CD4-positive, alpha-beta T cell (primary cell): Measurements from ENCODE around the gene TNIP3. TPM values are rescaled to one million over a fixed set of nuclear protein-coding genes. Genes with fewer than 3 reads are reported as not detected.

Source experiments
- ATAC-seq: fragments of 200-7000 bp; cut with Tn5 transposase; one replicate; pipeline ENCODE4 v1.10.0; 2022; ENCODE audit warnings: mild to moderate bottlenecking; ENCODE audit not compliant: poor library complexity
- CTCF ChIA-PET: fragments of 350-600 bp; sonication (Branson Sonifier 250); formaldehyde crosslinking; loops from one replicate; lab custom pipeline; 2021; ENCODE audit warnings: antibody characterized with exemption, inconsistent platforms; lab: Charles Lee
- POLR2A ChIA-PET: fragments of 350-600 bp; sonication (Branson Sonifier 250); formaldehyde crosslinking; loops from one replicate; lab custom pipeline; 2021; ENCODE audit warnings: antibody characterized with exemption, inconsistent platforms; lab: Charles Lee
- DNase-seq, 14 experiments: peaks; one replicate each; pipeline ENCODE4 v3.0.0-alpha.2; 2013 to 2020; ENCODE audit warnings: mixed read lengths in 2 of 14
- H3K27ac ChIP-seq, 2 donors: one replicate each; pipeline versions ENCODE4 v1.5.1 to v1.7.0; 2013; ENCODE audit warnings: low read length in 2 of 2, low read depth in 1 of 2, mild to moderate bottlenecking in 1 of 2
- H3K27me3 ChIP-seq, 2 experiments: 1 replicate in 1 of 2; 2 replicates in 1 of 2; pipeline versions ENCODE4 v1.6.1 to v1.7.0; 2013; ENCODE audit warnings: low read length in 2 of 2, control low read depth in 1 of 2, mild to moderate bottlenecking in 1 of 2, moderate library complexity in 1 of 2; ENCODE audit not compliant: insufficient read depth in 2 of 2, control insufficient read depth in 1 of 2
- H3K36me3 ChIP-seq: one replicate; pipeline ENCODE4 v1.6.1; 2013; ENCODE audit warnings: low read length, control low read depth; ENCODE audit not compliant: insufficient read depth
- H3K4me1 ChIP-seq: one replicate; pipeline ENCODE4 v1.6.1; 2013; ENCODE audit warnings: low read length, control low read depth; ENCODE audit not compliant: insufficient read depth
- H3K4me3 ChIP-seq: one replicate; pipeline ENCODE4 v1.5.1; 2013; ENCODE audit warnings: mild to moderate bottlenecking, low read length, moderate library complexity
- H3K9me3 ChIP-seq, 2 experiments: 1 replicate in 1 of 2; 2 replicates in 1 of 2; pipeline versions ENCODE4 v1.6.1 to v1.7.0; 2013; ENCODE audit warnings: low read length in 2 of 2, mild to moderate bottlenecking in 2 of 2, control low read depth in 1 of 2, moderate library complexity in 1 of 2; ENCODE audit not compliant: control insufficient read depth in 1 of 2, insufficient read depth in 1 of 2
- H3K27ac Mint-ChIP-seq: one replicate; pipeline ENCODE4 v1.8.0; 2020; ENCODE audit warnings: mixed read lengths
- H3K27me3 Mint-ChIP-seq: one replicate; pipeline ENCODE4 v1.8.0; 2021; ENCODE audit warnings: mixed read lengths
- H3K36me3 Mint-ChIP-seq: one replicate; pipeline ENCODE4 v1.8.0; 2021; ENCODE audit warnings: low read depth, mixed read lengths
- H3K4me1 Mint-ChIP-seq: one replicate; pipeline ENCODE4 v1.8.0; 2021; ENCODE audit warnings: low read depth, mixed read lengths
- H3K4me3 Mint-ChIP-seq: one replicate; pipeline ENCODE4 v1.8.0; 2020; ENCODE audit warnings: mild to moderate bottlenecking, mixed read lengths
- H3K9me3 Mint-ChIP-seq: one replicate; pipeline ENCODE4 v1.8.0; 2020; ENCODE audit warnings: mixed read lengths
- CTCF ChIP-seq: fragments of 200-600 bp; IDR thresholded peaks from one replicate; pipeline ENCODE4 v1.8.0; 2022; ENCODE audit warnings: antibody characterized with exemption, mild to moderate bottlenecking
- intact Hi-C, 2 experiments: fragments of 100-400 bp; cut with DNase I in 1 of 2; cut with micrococcal nuclease in 1 of 2; formaldehyde crosslinking; loops; one replicate each; pipeline versions ENCODE4 v1.15.1 to v1.9.0; 2023 to 2025; cut with DNase I, micrococcal nuclease
- total RNA-seq, 174 experiments: library from RNA in 2 of 174; stranded (reverse) in 2 of 174; gene quantifications; one replicate each; pipeline ENCODE4 v1.2.3 and lab custom pipeline; 2021 to 2026

TNIP3 gene
- total RNA-seq, 2 experiments from 2014 or later: 0.39 to 0.66 TPM

- ChIA-PET POLR2A (interaction anchor here (0.8 to 3.5 kb wide), 6 partner anchors 9 to 1528 kb away, joined by 3 to 21 read pairs (median 6); partner anchors contain the start of gene PDE5A), CTCF (interaction anchor here (1.5 to 1.6 kb wide), 2 partner anchors 10 to 36 kb away, joined by 4 read pairs; no protein-coding TSS in a partner anchor)
- H3K9me3 Mint-ChIP-seq: no peaks in the 10 kb centered on the region
- peak overlapping the region; percentile 82 for H3K27ac Mint-ChIP-seq
- H3K4me3 Mint-ChIP-seq: peak overlapping the region; percentile 88
- intact Hi-C loops: no loop called here
- peak in 9 of 14 experiments; percentile 8 to 60 (median 32) for DNase-seq
- no peaks in the 10 kb centered on the region for H3K36me3 Mint-ChIP-seq
- Histone ChIP-seq H3K27ac (peak overlapping the region; percentile 10), H3K36me3 (no peaks in the 10 kb centered on the region), H3K4me1 (peaks cover 38% of the 10 kb centered on the region), H3K9me3 (no peaks in the 10 kb centered on the region), H3K4me3 (peak overlapping the region; percentile 64), H3K27me3 (no peaks in the 10 kb centered on the region)
- TF ChIP-seq CTCF: no peak
- H3K27me3 Mint-ChIP-seq: no peaks in the 10 kb centered on the region
- H3K4me1 Mint-ChIP-seq: peaks cover 68% of the 10 kb centered on the region
- peak; percentile 30 for ATAC-seq
Observed at GRCh38 chr4:121156822-121157769, 7.0 kb downstream of the TNIP3 start.

GRCh38 chr4:121155893-121156292, 8.2 kb downstream of the TNIP3 start:
- Histone ChIP-seq H3K4me3 (no peak overlapping the region), H3K27ac (no peak overlapping the region), H3K4me1 (peaks cover 38% of the 10 kb centered on the region), H3K27me3 (no peaks in the 10 kb centered on the region), H3K36me3 (no peaks in the 10 kb centered on the region), H3K9me3 (no peaks in the 10 kb centered on the region)
- peak overlapping the region; percentile 88 for H3K4me3 Mint-ChIP-seq
- H3K27me3 Mint-ChIP-seq: no peaks in the 10 kb centered on the region
- intact Hi-C loops: loop anchor here in 1 of 2 experiments (2.0 kb wide), 2 partner anchors 27 to 35 kb away; no protein-coding TSS in a partner anchor
- H3K27ac Mint-ChIP-seq: peak overlapping the region; percentile 82
- ChIA-PET POLR2A (interaction anchor here (1.1 to 3.5 kb wide), 5 partner anchors 11 to 35 kb away, joined by 5 to 21 read pairs (median 6); no protein-coding TSS in a partner anchor), CTCF (interaction anchor here (0.6 to 1.6 kb wide), 3 partner anchors 11 to 686 kb away, joined by 3 to 4 read pairs (median 4); no protein-coding TSS in a partner anchor)
- H3K36me3 Mint-ChIP-seq: no peaks in the 10 kb centered on the region
- peaks cover 77% of the 10 kb centered on the region for H3K4me1 Mint-ChIP-seq
- peak in 2 of 14 experiments; percentile 26 to 28 for DNase-seq
- no peak for ATAC-seq
- TF ChIP-seq CTCF: no peak
- H3K9me3 Mint-ChIP-seq: no peaks in the 10 kb centered on the region

- TF ChIP-seq CTCF: no peak
- ChIA-PET POLR2A (interaction anchor here (0.8 to 1.9 kb wide), 13 partner anchors 12 to 670 kb away, joined by 3 to 8 read pairs (median 4); partner anchors contain the start of gene CCNA2), CTCF (interaction anchor here (0.6 kb wide), 1 partner anchor 100 kb away, joined by 3 read pairs; no protein-coding TSS in a partner anchor)
- Mint-ChIP-seq H3K36me3 (no peaks in the 10 kb centered on the region), H3K27ac (peak overlapping the region; percentile 73), H3K27me3 (no peaks in the 10 kb centered on the region), H3K4me3 (peak overlapping the region; percentile 68), H3K4me1 (peaks cover 87% of the 10 kb centered on the region), H3K9me3 (no peaks in the 10 kb centered on the region)
- ATAC-seq: peak; percentile 91
- Histone ChIP-seq H3K9me3 (no peaks in the 10 kb centered on the region), H3K27me3 (no peaks in the 10 kb centered on the region), H3K4me1 (peaks cover 38% of the 10 kb centered on the region), H3K27ac (peak overlapping the region; percentile 41 to 44), H3K4me3 (peak overlapping the region; percentile 23), H3K36me3 (no peaks in the 10 kb centered on the region)
- intact Hi-C loops: loop anchor here in 1 of 2 experiments (2.0 kb wide), 2 partner anchors 29 to 37 kb away; no protein-coding TSS in a partner anchor
- peak in 5 of 14 experiments; percentile 12 to 88 (median 68) for DNase-seq
Observed at GRCh38 chr4:121154103-121154515, 10.0 kb downstream of the TNIP3 start.
